Measurements from ENCODE around the gene RHEBL1.

The RHEBL1 gene

DNA sequence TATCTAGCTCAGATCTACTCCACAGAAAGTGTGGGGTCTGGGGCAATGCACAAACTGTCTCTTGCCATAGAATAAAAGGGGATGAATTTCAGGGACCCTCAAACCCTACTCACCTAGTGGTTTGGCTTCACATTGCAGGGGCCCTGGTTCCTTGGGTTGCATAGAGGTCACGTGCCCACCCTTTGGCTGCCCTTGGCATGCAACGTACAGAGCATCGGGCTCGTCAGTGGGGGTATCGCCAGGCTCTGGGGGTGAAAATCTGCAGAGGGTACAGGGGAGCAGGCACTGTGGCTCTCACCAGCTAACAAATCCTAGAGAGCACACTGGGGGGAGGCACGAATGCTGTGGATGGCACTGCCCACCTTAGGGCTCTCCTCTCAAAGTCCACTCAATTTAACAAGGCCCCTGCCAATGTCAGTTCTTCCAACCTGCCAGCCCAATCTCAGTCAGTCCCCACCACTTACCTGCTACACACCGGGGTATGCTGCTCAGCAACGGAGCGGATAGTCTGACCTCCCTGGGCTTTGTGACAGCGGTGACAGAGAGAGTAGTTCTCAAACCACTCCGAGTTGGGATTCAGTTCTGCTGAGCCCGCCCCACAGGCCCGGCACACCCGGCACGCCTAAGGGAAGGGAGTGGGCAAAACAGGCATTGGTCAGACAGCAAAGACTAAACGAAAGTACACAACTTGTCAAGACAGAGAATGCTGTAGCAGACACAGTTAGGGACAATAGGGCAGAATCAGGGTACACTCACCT lies 17.1 kb downstream of the RHEBL1 start:
- TF ChIP-seq CTCF (IDR thresholded peaks at IDR 0.05; ENCODE audit: low read depth, low read length), result no peak
- DNase-seq (ENCODE audit: extremely low read depth, low read depth), result no peak

DNA sequence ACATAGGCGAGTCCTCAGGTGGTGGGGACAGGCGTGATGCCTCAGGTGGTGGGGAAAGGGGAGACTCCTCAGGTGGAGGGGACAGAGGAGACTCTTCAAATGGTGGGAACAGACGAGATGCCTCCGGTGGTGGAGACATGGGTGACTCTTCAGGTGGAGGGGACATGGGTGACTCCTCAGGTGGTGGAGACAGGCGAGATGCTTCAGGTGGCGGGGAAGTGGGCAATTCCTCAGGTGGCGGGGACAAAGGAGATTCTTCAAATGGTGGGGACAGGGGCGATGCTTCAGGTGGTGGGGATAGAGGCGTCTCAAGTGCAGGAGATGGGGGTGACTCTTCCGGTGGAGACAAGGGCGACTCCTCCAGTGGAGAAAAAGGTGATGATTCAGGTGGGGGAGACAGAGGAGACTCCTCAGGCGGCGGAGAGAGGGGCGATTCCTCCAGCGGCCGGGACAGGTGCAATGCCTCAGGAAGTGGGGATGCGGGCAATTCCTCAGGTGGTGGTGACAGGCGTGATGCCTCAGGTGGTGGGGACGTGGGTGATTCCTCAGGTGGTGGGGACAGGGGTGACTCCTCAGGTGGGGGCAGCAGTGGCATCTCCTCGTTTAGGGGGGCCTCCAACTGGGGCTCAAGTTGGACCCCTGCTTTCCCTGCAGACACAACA lies 17.9 kb downstream of the RHEBL1 start:
- no peak for TF ChIP-seq CTCF (IDR thresholded peaks at IDR 0.05; ENCODE audit: low read depth, low read length)
- no peak for DNase-seq (ENCODE audit: extremely low read depth, low read depth)

DNA sequence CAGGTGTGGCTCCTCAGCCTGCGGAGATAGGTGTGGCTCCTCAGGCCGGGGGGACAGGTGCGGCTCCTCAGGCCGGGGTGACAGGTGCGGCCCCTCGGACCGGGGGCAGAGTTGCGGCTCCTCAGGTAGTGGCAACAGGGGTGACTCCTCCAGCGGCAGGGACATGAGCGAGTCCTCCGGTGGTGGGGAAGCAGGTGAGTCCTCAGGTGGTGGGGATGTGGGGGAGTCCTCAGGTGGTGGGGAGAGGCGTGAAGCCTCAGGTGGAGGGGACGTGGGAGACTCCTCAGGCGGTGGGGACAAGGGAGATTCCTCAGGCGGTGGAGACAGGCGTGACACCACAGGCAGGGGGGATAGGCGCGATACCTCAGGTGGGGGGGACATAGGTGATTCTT lies 18.4 kb downstream of the RHEBL1 start:
- TF ChIP-seq CTCF (IDR thresholded peaks at IDR 0.05; ENCODE audit: low read depth, low read length), result no peak
- no peak for DNase-seq (ENCODE audit: extremely low read depth, low read depth)

- TF ChIP-seq CTCF (IDR thresholded peaks at IDR 0.05; ENCODE audit: low read depth, low read length), result no peak
These were observed 19.0 kb downstream of the RHEBL1 start for GRCh38 chr12:49050507-49051372.

GRCh38 chr12:49049566-49050224 lies 20.1 kb downstream of the RHEBL1 start:
- no peak for DNase-seq (ENCODE audit: extremely low read depth, low read depth)
- TF ChIP-seq CTCF (IDR thresholded peaks at IDR 0.05; ENCODE audit: low read depth, low read length), result no peak

More at GRCh38 chr12:49050507-49051372, 19.0 kb downstream of the RHEBL1 start:
- no peak for DNase-seq (ENCODE audit: extremely low read depth, low read depth)

- no peak for DNase-seq (ENCODE audit: extremely low read depth, low read depth)
- no peak for TF ChIP-seq CTCF (IDR thresholded peaks at IDR 0.05; ENCODE audit: low read depth, low read length)
These were observed 20.8 kb downstream of the RHEBL1 start for GRCh38 chr12:49048953-49049352.
